ENCODE results near the gene HILPDA.
"Not testable (repeated sequence)": the region's sequence is repeated elsewhere in the genome, so short reads cannot be mapped to it uniquely, and the experiment has no call there.

HILPDA gene

DNA sequence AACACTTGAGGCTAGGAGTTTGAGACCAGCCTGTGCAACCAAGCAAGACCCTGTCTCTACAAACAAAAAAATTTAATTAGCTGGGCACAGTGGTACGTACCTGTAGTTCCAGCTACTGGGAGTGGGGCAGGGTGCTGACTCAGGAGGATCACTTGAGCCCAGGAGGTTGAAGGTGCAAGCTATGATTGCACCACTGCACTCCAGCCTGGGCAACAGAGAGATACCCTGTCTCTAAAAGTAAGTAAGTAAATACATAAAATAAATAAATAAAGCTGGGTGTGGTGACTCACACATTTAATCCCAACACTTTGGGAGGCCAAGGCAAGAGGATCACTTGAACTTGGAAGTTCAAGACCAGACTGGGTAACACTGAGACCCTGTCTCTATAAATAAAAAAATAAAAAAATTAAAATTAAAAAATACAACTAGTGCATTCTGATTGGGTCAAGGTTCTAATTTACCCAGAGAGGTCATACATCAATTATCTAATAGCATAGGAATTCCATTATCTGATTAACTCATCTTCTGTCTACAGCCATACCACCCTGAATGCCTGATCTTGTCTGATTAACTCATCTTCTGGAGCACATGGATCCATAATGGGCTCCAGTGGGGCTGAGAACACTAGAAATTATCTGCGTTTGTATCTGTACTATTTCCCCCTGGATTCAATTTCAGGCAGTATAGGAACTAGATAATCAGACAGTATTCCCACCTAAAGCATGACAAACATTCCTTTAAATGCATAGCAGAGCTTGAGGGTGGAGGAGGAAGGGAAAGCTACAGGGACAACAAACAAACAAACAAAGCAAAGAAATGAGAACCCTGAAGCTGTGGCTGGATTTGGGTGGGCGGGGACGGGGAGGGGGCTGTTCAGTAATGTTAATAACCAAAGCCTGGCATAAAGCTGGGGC is 21.0 kb upstream of the HILPDA start:
- no peak for DNase-seq

DNA sequence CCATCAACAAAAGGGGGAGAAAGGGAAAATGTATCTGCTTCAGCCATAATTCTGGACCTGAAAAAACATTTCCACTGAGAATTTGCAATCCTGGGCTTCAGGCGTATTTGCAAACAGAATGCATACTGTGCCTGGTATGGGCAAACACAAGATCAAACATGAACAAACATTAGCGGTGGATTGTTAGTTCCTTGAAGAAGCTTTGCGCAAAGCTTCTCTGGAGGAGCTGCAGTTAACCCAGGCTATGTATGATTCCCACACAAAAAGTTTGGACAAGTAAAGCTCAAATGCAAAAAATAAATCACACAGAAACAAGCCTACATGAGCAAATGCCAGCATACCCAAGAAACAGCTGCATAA is 20.4 kb upstream of the HILPDA start:
- DNase-seq, result no peak

DNA sequence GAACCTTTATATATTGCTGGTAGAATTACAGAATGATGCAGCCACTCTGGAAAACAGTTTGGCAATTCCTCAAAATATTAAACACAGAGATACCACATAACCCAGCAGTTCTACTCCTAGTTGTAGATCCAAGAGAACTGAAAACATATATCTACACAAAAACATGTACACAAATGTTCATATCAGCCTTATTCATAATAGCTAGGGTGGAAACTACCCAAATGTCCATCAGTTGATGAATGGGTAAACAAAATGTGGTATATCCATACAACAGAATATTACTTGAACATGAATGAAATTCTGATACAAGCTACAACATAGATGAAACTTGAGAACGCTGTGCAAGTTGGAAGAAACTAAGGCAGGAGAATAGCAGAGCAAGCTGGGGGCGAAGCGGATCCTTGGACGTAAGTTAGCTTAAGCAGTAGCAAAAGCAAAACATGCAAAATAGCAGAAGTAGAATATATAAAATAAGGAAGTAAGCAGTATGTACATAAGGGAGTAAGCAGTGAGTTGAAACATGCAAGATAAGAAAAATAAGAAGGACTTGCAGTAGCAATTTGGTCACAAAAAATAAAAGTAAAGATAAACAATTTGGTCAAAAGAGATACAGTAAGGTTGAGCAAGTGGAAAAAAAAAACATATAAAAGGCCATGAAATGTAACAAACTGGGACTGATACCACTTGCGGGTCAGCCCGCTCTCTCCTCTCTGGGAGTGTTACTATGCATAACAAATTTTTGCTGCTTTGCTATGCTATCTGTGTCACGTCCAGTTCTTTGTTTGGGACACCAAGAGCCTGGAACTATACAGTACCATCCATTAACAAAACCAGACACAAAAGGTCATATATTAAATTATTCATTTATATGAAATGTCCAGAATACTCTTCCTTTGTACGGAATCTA is 18.0 kb upstream of the HILPDA start:
- DNase-seq, result no peak

DNA sequence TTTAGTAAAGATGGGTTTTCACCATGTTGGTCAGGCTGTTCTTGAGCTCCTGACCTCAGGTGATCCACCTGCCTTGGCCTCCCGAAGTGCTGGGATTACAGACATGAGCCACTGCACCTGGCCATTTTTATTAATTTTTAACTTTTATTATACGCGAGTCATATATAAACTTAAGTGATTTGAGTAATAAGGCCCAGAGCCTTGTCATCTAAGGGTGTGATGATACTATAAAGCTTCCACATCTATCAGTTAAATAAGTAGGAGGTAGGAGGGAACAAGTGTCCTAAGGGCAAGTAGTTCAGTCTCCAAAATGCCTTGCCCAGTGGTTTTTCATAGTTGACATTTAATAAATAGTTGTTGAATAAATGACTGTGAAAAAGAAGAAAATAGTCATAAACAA is 13.3 kb upstream of the HILPDA start:
- no peak for DNase-seq

DNA sequence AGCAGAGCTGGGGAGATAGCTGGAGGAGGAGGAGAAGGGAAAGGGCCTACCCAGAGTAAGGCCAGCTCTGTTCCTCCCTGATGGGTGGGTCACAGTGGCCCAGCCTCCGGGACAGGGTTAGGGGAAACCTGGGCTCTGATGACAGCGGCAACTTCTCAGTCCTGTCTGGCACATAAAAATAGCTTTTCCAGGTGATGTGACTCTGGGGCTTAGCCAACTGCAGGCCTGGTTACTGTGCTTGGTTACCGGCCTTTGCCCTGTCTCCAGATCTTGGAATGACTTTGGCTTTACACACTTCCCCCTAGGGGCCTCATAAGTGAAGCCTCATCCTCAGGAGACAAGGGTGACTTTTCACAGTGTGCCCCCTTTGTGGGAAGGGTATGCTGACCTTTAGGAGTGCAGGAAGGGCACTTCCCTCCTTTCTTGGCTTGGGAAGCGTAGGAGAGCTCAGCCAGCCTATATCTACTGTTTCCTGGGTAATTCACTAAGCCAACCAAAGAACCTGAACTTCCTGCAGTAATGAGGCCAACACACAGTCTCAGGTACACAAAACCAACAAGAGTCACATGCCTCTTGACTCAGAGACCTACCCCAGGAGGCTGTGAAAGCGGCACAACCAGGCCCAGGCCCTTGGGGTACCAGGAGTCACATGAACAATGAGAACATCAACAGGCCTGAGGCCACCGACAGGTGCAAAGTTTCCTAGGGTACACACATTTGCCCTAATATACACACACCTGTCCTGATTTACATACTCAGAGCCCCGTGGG is 11.7 kb upstream of the HILPDA start:
- no peak for DNase-seq

DNA sequence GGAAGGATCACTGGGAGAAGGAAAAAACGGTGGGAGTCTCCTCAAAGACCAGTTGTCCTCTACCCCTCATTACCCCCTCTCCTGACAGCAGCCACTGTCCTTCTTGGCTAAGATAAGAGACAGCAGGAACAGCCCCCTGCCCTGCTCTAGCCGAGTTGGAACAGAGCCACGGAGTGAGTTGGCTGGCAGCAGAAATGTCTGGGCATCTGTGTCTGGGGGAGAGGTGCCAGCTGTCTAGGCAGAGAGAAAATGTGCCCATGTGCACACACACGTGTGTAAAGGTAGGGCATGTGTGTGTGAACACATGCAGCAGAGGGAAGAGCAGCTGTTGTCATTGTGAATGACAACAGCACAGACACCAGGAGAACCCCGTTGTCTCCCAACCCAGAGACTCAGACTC is 9.4 kb upstream of the HILPDA start:
- no peak for DNase-seq

DNA sequence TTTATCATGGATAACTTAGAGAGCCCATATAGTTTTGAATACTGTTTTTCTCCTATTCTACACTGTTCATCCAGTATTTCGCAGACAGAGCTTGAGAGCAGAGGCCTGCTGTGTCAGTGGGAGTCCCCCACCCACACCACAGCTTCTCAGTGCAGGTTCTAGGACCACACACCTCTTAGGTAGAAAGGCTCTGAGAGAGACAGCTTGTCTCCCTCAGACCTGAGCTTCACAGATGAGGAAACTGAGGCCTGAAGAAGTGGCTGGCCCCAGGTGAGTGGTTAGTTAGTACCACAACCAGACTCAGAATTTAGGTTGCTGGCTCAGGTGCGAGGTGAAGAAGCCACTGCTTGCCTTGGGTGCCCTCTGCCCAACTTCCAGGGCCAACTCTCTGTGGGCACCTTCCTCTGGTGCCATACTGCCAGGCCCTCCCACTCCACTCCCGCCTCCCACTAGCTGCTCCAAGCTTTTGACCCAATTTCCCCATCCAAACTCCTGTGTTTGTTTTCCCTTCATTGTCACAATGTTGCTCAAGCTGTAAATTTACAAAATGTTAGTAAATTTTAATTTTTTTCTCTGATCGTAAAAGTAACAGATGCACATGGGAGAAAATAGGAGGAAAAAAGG is 7.6 kb upstream of the HILPDA start:
- DNase-seq, result no peak

DNA sequence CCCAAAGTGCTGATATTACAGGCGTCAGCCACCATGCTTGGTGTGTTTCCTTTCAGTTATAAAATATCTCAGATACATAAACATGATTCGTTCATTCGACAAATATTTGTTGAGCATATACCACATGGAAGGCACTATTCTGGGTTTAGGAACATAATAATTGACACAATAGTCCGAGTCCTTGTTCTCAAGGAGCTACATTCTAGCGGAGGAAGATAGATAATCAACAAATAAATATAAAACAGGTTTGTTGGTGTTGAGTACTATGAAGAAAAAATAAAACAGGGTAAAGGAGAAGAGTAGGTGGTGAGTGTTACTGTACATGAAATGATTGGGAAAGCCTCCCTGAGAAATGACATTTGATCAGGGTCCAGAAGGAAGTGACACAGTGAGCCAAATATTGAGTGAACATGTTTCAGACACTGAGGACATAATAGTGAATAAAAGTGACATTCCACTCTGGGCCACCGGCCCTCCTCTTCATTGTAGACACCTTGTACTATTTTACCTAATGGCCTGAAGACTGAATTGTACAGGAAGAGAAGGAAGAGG is 6.9 kb upstream of the HILPDA start:
- no peak for DNase-seq

DNA sequence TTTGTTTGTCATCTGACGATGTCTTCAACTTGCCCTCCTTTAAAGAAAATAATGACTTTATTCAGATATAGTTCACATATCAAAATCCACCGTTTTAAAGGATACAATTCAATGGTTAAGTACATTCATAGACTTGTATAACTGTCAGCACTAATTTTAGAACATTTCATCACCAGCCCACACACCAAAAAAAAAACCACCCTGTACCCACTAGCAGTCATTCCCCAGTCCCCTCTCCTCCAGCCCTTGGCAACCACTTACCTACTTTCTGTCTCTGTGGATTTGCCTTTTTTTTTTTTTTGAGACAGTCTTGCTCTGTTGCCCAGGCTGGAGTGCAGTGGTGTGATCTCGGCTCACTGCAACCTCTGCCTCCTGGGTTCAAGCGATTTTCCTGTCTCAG is 5.3 kb upstream of the HILPDA start:
- no peak for DNase-seq

DNA sequence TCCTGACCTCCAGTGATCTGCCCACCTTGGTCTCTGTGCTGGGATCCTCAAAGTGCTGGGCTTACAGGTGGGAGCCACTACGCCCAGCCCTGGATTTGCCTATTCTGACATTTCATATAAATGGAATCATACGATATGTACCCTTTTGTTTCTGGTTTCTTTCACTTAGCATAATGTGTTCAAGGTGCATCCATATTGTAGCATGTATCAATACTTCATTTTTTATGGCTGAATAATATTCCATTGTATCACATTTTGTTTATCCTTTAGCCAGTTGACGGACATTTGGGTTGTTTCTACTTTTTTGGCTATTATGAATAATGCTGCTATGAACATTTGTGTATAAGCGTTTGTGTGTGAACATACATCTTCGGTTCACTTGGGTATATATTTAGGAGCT is 4.8 kb upstream of the HILPDA start:
- no peak for DNase-seq

DNA sequence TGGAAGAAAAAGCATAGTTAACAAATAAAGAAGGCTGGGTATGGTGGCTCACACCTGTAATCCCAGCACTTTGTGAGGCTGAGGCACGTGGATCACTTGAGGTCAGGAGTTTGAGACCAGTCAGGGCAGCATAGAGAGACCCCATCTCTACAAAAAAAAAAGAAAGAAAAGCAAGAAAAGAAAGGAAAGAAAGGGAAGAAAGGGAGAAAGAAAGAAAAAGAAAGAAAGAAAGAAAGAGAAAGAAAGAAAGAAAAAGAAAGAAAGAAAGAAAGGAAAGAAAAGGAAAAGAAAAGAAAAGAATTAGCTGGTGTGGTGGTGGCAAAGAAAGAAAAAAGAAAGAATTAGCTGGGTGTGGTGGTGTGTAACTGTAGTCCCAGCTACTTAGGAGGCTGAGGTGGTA is 3.1 kb upstream of the HILPDA start:
- DNase-seq, result no peak

DNA sequence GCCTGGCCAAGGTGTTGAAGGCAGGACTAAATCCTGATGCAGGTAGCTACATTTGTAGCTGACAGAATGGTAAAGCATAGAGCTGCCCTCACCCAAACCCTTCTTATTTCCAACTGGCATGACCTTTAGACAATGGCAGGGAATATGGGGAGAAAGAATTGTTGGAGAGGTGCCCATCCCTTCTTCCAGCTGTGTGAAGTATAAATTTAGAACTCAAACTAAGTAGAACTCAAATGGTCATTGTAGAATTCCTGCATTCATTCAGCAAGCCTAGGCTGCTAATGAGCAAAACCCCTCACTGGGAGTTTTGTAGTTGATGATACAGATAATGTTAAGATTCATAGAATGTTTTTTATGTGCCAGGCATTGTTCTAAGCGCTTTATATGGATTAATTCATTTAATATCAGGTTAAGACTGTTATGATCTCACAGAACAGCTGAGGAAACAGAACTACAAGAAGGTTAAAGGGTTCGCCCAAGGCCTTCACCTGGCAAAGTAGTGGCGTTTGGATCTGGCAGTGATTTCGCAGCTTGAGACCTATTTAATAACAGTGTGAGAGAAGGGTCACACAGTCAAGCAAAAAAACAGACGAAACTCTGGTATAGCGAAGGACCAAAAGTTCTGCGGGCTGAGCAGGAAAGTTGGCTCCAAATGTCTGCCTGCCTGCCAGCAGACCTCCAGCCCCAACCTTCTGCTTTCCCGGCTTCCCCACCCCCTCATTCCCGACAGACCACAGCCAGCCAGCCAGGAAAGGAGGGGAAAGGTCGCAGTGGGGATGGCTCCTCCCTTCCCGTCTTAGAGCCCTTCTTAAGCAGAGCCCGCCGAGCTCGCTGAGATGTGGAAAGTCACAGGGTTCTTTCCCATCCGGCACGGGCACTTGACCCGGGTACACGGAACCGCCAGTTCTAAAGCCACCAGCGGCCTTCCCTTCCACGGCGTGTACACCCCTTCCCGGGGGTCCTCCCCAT is 1.6 kb upstream of the HILPDA start:
- no peak for DNase-seq

DNA sequence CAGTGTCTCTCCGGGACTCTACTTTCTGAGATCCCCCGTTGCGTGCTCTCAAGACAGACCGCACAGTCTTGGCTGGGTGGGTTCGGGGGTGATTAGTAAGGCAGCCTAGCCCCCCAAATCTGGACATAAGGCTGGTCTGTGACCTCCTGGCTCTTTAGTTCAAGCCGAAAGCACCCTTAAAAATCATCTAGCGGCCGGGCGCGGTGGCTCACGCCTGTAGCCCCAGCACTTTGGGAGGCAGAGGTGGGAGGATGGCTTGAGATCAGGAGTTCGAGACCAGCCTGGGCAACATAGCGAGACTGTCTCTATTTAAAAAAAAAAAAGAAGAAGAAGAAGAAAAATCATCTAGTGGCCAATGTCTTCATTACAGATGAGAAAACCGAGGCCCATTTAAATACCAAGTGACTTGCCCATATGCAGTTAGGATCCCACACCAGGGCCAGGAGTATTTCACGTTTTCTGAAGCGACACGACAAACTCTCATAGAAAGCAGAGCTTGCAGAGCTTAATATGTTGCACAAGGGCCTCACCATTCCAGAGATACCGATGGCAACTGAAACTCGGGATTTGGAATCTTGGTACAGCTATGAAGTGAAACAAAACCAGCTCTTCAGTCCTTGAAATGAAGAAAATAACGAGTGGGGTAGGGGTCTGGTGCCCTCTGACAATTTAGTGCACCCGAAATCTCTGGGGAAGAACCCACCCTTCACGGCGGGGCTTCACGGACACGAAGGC is 703 bp upstream of the HILPDA start:
- no peak for DNase-seq

DNA sequence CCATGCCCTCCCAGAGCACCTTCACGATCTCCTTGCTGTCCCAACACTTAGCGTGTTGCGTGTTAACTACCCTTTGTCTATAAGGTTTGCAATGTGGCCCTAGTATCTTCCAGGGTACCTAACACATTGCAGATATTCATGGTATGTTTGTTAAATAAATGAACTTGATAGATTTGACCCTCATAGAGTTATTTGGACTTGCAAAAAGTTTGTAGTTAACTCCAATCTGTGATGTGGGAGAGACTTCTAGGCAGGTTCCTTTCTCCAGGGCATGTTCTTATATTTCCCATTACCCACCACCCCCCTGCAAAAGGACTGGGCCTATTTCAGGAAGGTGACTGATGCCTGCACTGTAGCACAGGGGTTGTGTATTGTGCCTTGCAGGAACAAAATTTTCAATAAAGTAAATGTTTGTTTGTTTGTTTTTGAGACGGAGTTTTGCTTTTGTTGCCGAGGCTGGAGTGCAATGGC is 612 bp downstream of the HILPDA start:
- DNase-seq, result no peak

DNA sequence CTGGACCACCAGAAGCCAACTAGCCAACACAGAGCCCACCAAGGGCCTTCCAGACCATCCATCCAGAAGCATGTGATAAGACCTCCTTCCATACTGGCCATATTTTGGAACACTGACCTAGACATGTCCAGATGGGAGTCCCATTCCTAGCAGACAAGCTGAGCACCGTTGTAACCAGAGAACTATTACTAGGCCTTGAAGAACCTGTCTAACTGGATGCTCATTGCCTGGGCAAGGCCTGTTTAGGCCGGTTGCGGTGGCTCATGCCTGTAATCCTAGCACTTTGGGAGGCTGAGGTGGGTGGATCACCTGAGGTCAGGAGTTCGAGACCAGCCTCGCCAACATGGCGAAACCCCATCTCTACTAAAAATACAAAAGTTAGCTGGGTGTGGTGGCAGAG is 1.7 kb downstream of the HILPDA start:
- DNase-seq, result not testable (repeated sequence)

DNA sequence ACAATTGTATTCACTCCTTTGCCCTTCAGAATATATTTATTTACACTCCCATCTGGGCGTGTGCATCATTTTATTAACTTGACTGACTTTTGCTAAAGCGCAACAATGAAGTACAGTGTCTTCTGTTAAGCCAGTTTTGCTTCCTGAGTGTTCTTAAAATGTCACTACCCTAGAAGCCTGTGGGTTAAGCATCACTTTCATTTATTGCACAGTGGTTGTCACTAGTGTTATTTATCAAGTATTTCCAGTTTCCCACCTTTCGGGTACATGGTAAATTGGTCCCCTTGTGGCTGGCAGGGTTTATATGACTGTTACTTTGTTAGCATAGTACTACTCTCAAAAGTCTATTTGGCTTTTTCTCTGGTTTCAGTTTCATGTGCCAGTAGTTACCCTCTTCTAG is 3.3 kb downstream of the HILPDA start:
- DNase-seq, result no peak

DNA sequence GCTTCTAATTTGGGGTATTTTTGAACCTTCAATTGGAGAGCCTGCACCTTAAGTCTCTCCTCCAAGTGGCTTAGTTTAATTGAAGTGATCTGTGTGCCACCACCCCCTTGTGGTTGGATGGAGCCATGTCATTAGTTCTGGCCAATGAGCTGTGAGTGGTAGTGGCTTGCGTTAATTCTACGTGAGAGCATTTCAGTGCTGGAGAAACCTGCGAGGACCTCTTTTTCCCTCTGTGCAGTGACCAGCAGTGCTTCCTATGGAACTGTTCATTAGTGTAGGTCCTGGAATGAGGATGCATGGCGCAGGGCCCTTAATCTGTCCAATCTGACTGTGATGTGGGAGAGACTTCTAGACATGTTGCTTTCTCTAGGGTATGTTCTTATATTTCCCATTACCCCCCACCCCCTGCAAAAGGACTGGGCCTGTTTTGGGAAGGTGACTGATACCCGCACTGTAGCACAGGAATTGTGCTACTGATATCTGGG is 3.8 kb downstream of the HILPDA start:
- no peak for DNase-seq

DNA sequence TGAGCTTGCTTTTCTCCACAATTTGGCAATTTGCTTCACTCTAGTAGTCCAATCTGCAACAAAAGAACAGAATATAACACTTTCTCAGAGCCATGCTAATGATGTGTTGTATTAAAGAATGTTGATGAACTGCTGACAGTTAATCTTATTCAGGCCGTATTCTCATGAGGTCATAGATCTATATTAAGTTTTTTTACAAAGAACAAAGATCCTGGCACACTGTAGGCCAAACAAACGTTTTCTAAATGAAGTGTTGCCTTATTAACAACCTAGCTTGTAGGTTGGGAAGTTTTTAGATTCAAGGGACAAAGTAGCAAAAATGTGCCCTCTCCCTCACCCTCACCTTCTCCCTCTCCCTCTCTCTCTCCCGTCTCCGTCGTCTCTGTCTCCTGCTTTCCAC is 6.8 kb downstream of the HILPDA start:
- no peak for DNase-seq

DNA sequence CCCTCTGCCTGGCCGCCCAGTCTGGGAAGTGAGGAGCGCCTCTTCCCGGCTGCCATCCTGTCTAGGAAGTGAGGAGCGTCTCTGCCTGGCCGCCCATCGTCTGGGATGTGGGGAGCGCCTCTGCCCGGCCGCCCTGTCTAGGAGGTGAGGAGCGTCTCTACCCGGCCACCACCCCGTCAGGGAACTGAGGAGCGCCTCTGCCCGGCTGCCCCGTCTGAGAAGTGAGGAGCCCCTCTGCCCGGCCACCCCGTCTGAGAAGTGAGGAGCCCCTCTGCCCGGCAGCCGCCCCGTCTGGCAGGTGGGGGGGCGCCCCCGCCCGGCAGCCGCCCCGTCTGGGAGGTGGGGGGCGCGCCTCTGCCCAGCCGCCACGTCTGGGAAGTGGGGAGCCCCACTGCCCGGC is 7.7 kb downstream of the HILPDA start:
- not testable (repeated sequence) for DNase-seq

DNA sequence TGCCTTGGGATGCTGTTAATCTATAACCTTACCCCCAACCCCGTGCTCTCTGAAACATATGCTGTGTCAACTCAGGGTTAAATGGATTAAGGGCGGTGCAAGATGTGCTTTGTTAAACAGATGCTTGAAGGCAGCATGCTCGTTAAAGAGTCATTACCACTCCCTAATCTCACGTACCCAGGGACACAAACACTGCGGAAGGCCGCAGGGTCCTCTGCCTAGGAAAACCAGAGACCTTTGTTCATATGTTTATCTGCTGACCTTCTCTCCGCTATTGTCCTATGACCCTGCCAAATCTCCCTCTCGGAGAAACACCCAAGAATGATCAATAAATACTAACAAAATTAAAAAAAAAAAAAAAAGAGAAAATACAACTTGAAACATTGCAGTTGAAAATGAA is 8.3 kb downstream of the HILPDA start:
- DNase-seq, result not testable (repeated sequence)

Data from cortex of kidney (tissue), 1 donor.